Activated CD8-positive, alpha-beta memory T cell treated with anti-CD3 and anti-CD28 coated beads for 36 hours (primary cell): ENCODE results near the gene HCK. TPM values are rescaled to one million over a fixed set of nuclear protein-coding genes. Genes with fewer than 3 reads are reported as not detected.

Experiments used
- CTCF ChIA-PET: fragments of 350-600 bp; sonication (Branson Sonifier 250); formaldehyde crosslinking; loops from one replicate; lab custom pipeline; 2021; ENCODE audit warnings: antibody characterized with exemption; lab: Charles Lee
- POLR2A ChIA-PET: fragments of 350-600 bp; sonication (Branson Sonifier 250); formaldehyde crosslinking; loops from one replicate; lab custom pipeline; 2021; ENCODE audit warnings: antibody characterized with exemption; lab: Charles Lee
- total RNA-seq, 2 experiments: library from RNA; stranded (reverse); gene quantifications; one replicate each; pipeline ENCODE4 v1.2.3, GENCODE V29; 2021

HCK gene
- total RNA-seq, 2 experiments from 2014 or later: not detected

- ChIA-PET POLR2A (no interaction called here), CTCF (no interaction called here)
Measured at GRCh38 chr20:32051720-32052089, 337 bp upstream of the HCK start.

GRCh38 chr20:32052778-32053362 is 828 bp downstream of the HCK start:
- CTCF ChIA-PET: no interaction called here

GRCh38 chr20:32053648-32054047 is 1.6 kb downstream of the HCK start:
- CTCF ChIA-PET: no interaction called here
- POLR2A ChIA-PET: no interaction called here

More at GRCh38 chr20:32052778-32053362, 828 bp downstream of the HCK start:
- POLR2A ChIA-PET: no interaction called here

- POLR2A ChIA-PET: no interaction called here
- CTCF ChIA-PET: interaction anchor here (0.5 kb wide), 1 partner anchor 250 kb away, joined by 3 read pairs; no protein-coding TSS in a partner anchor
Measured at GRCh38 chr20:32056708-32057483, 4.9 kb downstream of the HCK start.

- CTCF ChIA-PET: no interaction called here
- POLR2A ChIA-PET: no interaction called here
Measured at GRCh38 chr20:32057656-32058184, 5.7 kb downstream of the HCK start.

GRCh38 chr20:32059189-32059588 is 7.1 kb downstream of the HCK start:
- ChIA-PET CTCF (no interaction called here), POLR2A (no interaction called here)

GRCh38 chr20:32062776-32063170 is 10.7 kb downstream of the HCK start:
- CTCF ChIA-PET: interaction anchor here (2.4 kb wide), 1 partner anchor 29 kb away, joined by 9 read pairs; no protein-coding TSS in a partner anchor
- POLR2A ChIA-PET: no interaction called here

- POLR2A ChIA-PET: no interaction called here
- CTCF ChIA-PET: interaction anchor here (2.4 kb wide), 1 partner anchor 28 kb away, joined by 9 read pairs; no protein-coding TSS in a partner anchor
Measured at GRCh38 chr20:32063695-32064094, 11.7 kb downstream of the HCK start.

- POLR2A ChIA-PET: no interaction called here
Measured at GRCh38 chr20:32064667-32065066, 12.6 kb downstream of the HCK start.

GRCh38 chr20:32067234-32067821 is 15.3 kb downstream of the HCK start:
- POLR2A ChIA-PET: no interaction called here
- CTCF ChIA-PET: interaction anchor here (0.7 kb wide), 1 partner anchor 58 kb away, joined by 3 read pairs; no protein-coding TSS in a partner anchor

More at GRCh38 chr20:32064667-32065066, 12.6 kb downstream of the HCK start:
- CTCF ChIA-PET: interaction anchor here (2.4 kb wide), 1 partner anchor 27 kb away, joined by 9 read pairs; no protein-coding TSS in a partner anchor

- CTCF ChIA-PET: no interaction called here
- POLR2A ChIA-PET: no interaction called here
Measured at GRCh38 chr20:32068174-32068573, 16.1 kb downstream of the HCK start.

- CTCF ChIA-PET: no interaction called here
Measured at GRCh38 chr20:32069711-32070110, 17.7 kb downstream of the HCK start.

GRCh38 chr20:32070282-32070681 is 18.2 kb downstream of the HCK start:
- POLR2A ChIA-PET: no interaction called here
- CTCF ChIA-PET: no interaction called here

More at GRCh38 chr20:32069711-32070110, 17.7 kb downstream of the HCK start:
- POLR2A ChIA-PET: no interaction called here

GRCh38 chr20:32070690-32071213 is 18.7 kb downstream of the HCK start:
- CTCF ChIA-PET: no interaction called here
- POLR2A ChIA-PET: no interaction called here

- CTCF ChIA-PET: no interaction called here
Measured at GRCh38 chr20:32071395-32072167, 19.5 kb downstream of the HCK start.

GRCh38 chr20:32072168-32072750 is 20.2 kb downstream of the HCK start:
- ChIA-PET POLR2A (no interaction called here), CTCF (no interaction called here)

More at GRCh38 chr20:32071395-32072167, 19.5 kb downstream of the HCK start:
- POLR2A ChIA-PET: interaction anchor here (0.5 kb wide), 1 partner anchor 11 kb away, joined by 3 read pairs; no protein-coding TSS in a partner anchor

GRCh38 chr20:32075534-32075933 is 23.5 kb downstream of the HCK start:
- POLR2A ChIA-PET: no interaction called here
- CTCF ChIA-PET: no interaction called here

GRCh38 chr20:32077190-32077589 is 25.1 kb downstream of the HCK start:
- CTCF ChIA-PET: no interaction called here
- POLR2A ChIA-PET: no interaction called here

- POLR2A ChIA-PET: no interaction called here
- CTCF ChIA-PET: no interaction called here
Measured at GRCh38 chr20:32078322-32078721, 26.3 kb downstream of the HCK start.
